Stimulated activated CD8-positive, alpha-beta memory T cell treated with anti-CD3 and anti-CD28 coated beads, Interleukin-4, amount 100 ng/mL, for 1 hour (primary cell): ENCODE measurements around the gene NTNG1.
"Not testable (repeated sequence)": the region's sequence is repeated elsewhere in the genome, so short reads cannot be mapped to it uniquely, and the experiment has no call there.

Source experiments
- DNase-seq, 2 donors: peaks; one replicate each; pipeline ENCODE4 v3.0.0-alpha.2; 2020; ENCODE audit warnings: low read depth in 2 of 2, low spot score in 1 of 2

The NTNG1 gene

DNA sequence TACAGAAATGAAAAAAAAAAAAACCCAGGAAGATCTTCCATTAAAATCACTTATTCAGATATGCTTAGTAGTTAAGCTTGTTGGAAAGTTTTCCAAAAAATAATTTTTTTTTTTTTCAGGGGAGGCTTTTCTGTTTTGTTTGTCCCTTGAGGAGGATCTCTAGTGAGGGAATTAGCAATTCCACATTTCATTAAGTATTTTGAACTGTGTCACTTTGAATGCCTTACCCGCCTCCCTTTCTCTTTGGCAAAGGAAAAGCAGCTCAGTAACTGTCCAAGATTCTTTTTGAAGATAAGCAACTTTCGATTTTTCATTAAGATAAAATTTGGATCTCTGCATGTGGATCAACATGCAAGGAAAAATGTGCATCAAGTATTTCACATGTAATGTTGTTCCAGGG lies 1.8 kb downstream of the NTNG1 start:
- no peak for DNase-seq

GRCh38 chr1:107145637-107146036 lies 4.8 kb downstream of the NTNG1 start:
- DNase-seq, result no peak

GRCh38 chr1:107147843-107148242 lies 7.0 kb downstream of the NTNG1 start:
- no peak for DNase-seq

GRCh38 chr1:107149946-107150345 lies 9.1 kb downstream of the NTNG1 start:
- no peak for DNase-seq

DNA sequence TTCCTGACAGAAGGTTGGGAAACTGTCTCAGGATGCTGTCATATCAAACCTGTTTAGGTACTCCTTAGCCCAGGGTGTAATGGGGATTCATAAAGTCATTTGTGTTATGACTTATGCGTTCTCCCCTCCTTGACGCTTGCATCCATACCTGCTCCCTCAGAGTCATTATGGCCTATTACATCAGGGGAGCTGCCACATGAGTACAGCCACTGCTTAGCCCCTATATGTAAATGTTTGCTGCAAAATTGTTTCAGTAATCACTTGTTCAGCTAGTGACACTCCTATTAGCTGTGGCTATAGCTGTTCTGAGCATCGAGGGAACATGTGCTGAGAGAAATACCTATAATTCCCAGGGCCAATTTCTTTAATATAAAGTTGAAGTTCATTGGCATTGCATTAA lies 10.5 kb downstream of the NTNG1 start:
- DNase-seq, result no peak

DNA sequence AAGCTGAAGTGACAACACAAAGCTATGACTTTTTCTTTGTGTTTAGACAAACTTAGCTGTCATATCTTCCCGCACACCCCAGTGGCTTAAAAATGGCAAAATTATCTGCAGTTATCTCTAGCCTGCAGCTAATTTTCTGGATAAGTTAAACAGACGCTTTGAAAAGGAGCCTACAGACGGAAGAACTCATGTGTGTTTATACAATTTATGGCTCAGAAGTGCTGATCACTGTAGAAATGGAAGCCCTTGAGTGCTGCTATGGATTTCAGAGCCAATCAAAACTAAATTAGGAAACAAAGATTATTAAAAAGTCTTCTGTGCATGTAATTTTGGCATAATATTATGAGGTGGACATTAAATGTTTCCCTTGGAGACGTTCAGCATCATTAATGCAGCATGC lies 11.6 kb downstream of the NTNG1 start:
- DNase-seq, result no peak

GRCh38 chr1:107153014-107153413 lies 12.2 kb downstream of the NTNG1 start:
- no peak for DNase-seq

DNA sequence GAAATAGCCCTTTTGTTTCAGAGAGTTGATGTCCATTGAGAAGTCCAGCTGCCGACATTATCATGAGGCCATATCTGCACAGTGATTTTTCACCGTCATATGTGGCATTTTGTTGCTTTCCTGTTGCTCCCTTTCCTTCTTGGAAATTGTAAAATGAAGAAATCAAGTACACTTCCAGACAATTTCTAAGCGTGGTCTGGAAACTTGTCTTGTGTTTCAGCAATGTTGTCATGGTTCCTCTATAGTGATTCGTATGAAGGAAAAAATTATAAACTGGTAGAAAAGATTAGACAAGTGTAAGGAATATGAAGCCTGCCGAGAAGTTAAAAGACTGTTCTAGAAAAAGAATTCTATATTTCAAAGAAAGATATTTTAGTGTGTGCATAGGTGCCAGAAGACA lies 17.7 kb downstream of the NTNG1 start:
- DNase-seq, result no peak

DNA sequence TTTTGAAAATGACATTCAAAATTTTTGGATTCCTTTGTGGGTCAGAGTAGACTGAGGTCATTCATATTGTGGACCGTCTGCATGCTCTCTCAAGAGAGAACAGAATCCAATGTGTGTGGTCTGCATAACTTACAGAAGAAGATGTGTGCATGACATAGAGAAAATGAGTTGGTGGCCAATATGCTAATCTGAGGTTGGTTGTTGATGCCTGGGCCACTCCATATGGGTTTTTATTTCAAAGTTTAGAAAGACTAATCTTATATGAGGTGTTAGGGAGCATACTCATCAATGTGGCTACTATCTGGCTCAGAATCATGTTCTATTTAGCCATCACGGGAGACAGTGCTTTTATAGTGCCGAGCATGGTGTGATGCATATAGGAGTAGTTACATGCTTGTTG lies 18.2 kb downstream of the NTNG1 start:
- no peak for DNase-seq

- no peak for DNase-seq
These were observed 21.9 kb downstream of the NTNG1 start for GRCh38 chr1:107162745-107163144.

- not testable (repeated sequence) for DNase-seq
These were observed 24.1 kb downstream of the NTNG1 start for GRCh38 chr1:107164901-107165300.

GRCh38 chr1:107169615-107170014 lies 28.8 kb downstream of the NTNG1 start:
- DNase-seq, result no peak

GRCh38 chr1:107171333-107171732 lies 30.5 kb downstream of the NTNG1 start:
- no peak for DNase-seq

DNA sequence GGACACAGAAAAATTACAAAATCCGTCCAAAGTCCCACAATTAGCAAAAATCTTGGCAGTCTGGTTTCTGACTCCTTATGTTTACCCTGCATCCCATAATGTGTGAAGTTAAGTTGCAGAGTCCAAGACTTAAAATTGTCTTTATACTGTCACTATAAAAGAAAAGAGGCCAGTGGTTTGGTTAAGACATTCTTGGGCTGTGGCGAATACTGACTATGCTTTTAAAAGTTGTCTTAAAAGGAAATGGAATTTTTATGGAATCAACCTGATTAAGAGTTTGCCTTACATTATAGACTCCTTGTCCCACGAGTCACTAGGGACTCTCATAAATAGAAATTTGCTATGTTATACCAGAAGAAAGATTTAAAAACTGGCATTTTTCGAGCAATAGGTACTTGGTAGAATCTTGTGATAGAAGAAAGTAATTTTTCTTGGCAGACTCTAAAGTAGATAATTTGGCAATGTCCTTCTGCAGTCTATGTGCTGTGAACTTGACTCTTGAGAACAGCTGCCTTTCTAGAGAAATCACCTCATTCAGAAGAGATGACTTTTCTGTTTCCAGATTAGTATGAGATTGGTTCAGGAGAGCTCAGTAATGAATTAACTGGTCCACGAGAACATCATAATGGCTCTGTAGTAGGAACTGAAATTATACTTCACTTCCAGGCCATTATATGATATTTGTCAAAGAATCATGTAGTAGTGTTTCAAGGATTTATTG lies 31.8 kb downstream of the NTNG1 start:
- no peak for DNase-seq

DNA sequence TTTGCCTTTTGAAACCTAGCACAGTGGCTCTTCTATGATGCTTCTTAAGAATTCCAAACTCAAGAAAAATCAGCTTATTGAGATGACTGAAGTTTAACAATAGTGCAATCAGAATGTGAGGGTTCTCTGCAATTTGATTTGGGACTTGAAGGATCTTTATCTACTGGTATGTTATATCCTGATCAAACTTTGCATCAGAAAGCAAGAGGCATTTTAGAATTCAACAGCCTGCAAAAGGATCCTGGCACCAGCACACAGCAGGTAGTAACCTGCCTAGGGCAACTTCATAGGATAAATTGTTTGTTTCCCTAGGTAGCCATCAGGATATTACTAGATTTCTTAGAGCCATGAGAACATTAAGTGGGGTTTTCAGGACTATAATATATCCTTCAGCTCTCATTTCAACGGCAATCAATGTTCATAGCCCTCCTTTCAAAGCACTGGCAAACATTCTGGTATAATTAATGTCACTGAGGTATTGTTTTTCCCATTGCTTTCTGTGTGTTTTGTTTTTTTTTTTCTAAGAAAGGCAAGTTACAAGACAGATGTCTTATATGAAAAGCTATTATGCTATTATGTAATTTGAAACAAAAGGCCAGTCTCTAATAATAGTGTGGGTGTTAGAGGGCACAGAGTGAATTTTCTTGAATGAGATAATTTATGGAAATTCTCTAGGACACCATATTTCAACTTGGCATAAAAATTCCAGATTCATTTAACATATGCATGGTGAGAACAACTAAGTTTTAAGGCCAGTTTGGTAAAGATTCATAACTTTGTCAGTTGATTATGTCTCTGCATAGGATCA lies 34.5 kb downstream of the NTNG1 start:
- DNase-seq, result no peak

- no peak for DNase-seq
These were observed 40.6 kb downstream of the NTNG1 start for GRCh38 chr1:107181253-107181969.

GRCh38 chr1:107183011-107183410 lies 42.2 kb downstream of the NTNG1 start:
- DNase-seq, result no peak

GRCh38 chr1:107184888-107185287 lies 44.0 kb downstream of the NTNG1 start:
- DNase-seq, result no peak

DNA sequence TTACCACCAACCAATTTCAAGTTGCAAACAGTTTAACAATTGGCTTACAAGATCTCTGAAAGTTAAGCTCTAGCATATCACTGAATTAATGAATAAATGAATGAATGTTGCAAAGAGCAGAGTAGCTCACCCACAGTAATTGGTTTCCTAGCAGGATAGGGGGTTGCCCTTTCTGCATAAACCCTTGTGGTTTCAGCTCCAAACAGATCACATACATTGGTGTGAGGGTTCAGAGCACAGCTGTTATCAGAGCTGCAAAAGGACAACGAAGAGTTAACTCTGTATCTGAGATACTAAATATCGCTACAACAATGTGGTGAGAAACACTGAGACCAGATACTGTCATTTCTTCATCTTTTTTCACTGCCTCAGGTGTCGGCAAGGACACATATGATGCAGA lies 46.6 kb downstream of the NTNG1 start:
- DNase-seq, result no peak

GRCh38 chr1:107188160-107188559 lies 47.3 kb downstream of the NTNG1 start:
- no peak for DNase-seq

DNA sequence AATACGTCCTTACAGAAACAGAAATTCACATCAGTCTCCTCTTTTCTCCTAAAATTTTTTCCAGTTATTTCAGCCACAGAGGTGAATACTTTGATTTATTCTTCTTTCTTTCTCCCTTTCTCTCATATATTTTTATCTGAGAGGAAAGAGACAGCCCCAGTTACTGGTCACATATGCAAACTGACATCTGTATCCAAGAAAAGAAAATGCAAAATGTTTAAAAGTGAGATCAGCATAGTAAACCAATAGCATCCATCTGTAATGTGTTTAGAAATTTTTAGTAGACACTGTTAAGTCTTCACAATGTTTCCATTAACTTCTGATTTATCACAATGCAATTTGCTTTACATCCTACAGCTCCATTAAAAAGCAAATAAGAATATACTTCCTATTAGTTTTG lies 53.5 kb downstream of the NTNG1 start:
- DNase-seq, result no peak

- DNase-seq, result no peak
These were observed 54.6 kb downstream of the NTNG1 start for GRCh38 chr1:107195476-107195875.
